Stimulated activated CD4-positive, alpha-beta T cell treated with anti-CD3 and anti-CD28 coated beads, Interleukin-12 subunit alpha, Interleukin-12 subunit beta, amount 100 ng/mL, for 24 hours (primary cell): ENCODE results near the gene CEP63.

Experiments
- DNase-seq, 2 experiments: peaks; one replicate each; pipeline ENCODE4 v3.0.0-alpha.2; 2020; ENCODE audit warnings: low read depth in 2 of 2

Gene CEP63

DNA sequence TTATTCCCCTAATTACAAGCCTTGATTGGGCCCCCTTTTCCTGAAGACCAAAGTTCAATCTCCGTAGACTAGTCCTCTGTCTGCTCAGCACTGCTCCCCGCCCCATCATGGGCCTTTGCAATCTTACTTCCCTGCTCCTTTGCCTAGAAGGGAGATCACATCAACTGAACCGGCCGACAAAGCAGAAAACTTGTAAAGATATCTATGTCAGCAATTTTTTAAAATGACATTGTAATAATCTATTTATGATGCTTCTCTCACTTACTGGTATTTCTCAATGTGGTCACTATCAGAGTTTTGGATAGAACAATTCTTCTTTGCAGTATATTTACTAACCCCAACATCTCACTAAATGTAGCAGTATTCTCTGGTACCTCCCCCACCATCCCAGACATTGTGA is 17.3 kb upstream of the CEP63 start:
- no peak for DNase-seq

DNA sequence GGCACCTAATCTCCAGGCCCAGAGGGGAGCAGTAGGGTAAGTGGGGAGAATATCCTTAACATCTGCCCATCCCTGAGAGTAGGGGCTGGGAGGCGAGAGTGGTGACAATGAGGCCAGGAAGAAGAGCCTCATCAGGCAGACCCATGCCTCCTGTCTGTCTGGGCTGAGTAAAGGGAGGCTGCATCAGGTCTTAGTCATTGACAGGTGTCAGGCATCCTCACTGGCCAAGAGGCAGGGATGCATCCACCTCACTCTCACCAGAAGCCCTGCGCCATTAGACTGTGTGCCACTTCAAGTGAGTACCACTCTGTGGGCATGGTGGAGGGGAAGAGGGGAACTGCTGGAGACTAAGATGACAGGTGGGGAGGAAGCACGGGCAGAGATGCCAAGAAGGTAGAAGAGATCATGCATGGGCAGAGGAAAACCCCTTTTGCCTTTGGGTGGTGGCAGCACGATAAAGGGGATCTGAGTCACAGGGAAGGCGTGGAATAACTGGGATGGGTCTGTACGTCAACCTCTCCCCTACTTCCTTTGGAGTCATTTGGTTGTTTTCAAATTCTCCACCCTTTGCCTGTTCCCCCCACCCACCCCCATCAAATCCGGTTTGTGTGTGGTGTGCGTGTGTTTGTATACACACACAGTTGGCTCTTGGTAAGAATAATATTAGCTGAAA is 14.2 kb upstream of the CEP63 start:
- no peak for DNase-seq

DNA sequence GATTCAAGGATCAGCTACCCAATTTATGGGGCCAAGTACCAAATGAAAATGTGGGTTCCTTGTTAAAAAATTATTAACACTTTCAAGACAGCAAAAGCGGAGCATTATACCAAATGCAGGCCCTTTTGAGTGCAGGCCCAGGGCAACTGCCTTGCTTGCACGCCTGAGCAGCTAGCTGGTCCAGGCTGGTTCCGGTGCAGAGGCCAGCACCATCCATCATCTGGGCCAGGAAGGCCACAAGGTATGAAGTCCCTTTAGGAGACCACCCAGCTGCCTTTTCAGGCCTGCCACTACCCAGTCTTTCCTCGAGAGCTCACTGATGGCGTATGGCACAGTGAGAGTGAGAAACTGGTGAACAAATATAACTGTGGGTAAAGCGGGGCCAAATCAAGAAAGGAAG is 13.0 kb upstream of the CEP63 start:
- no peak for DNase-seq

DNA sequence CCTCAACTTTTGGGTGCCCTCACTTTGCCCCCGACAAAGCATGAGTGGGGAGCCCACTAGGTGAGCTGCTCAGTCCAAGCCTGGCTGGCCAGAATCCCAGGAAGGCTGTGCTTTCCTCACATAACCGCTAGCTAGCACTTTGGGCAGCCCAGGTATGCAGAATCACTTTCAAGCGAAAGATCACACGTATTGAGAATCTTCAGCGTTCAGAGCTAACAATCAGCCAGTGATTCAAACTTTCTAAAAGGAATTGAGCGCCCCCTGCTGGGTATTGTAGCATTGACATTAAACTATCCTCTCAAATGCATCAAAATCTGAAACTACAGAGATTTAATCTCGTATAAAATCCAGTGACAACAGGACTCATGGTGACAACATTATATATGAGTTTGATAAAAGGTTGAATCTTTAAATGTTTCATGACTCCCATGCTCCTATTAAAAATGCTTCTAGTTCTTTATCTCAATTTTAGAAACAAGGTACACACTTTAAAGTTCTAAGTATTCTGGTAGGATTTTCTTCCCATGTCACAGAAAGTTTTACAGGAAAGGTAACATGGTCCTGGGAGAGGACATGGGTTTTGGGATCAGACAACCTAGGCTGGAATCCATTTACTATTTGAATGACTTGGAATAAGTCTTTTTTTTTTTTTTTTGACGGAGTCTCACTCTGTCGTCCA is 11.8 kb upstream of the CEP63 start:
- DNase-seq, result peak; percentile 52 to 78

DNA sequence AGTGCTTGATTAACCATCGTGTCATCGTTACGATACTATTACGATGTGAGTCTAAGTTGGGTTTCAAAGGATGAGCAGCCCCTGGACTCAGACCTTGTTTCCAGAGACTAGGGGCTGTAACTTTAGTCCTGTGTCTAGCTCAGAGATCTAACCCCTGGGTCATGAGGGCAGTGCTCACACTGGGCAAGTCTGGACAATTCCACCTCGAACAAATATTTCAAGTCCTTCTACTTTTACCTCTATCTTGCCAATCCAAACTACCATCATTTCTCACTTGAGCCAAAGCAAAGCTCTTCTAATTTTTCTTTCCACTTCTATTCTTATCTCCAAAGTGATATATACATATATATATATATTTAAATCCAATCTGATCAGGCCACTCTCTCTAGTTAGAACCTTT is 10.9 kb upstream of the CEP63 start:
- no peak for DNase-seq

DNA sequence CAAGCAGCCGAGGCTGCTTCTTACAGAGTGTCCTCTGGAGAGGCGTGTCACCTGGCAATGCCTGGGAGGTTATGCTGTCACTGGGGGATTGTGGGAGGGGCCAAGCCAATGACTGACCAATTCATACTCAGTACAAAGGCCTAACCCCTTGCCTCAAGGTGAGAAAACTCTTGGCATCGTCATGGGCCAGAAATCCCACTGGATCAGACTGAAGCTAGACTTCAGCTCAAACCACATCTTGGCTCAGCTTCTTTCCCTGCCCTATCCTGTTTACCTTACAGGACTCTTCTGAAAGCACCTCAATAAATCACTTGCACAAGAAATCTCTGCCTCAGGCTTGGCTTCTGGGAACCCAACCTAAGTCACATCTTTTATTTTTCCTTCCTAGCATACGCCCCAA is 9.6 kb upstream of the CEP63 start:
- DNase-seq, result no peak

DNA sequence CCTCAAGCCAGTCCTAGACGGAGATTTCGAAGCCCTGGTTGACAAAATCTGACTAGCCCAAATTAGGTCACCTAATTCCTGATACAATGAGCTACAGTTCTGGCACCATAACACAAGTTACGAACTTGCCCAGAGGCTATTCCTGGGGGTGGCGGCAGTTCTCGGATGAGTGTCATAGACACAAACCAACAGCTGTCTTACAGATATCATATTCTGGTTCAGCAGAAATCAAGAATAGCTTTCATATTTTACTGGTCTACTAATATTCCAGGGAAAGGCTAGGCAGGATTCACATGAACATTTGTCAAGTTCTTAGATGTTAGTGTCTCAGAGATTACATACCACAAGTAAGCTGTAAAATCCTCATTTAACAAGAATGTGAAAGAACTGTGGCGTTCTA is 8.9 kb upstream of the CEP63 start:
- no peak for DNase-seq

DNA sequence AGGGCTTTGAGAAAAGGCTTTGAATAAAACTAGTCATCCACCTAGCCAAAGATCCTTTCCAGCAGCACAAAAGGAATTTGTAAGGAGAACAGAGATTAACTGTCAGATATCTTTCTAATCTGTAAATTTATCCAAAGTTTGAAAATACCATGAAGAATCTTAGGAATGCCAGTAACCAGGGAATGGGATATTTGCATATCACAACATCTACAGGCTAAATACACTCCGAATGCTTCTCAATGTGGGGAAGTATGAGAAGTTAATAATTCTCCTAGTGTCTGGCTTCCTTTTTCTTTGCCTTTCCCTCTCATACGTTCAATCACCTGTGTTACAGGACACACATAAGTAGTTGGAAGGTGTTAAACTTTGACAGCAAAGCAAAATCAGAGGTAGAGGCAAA is 7.9 kb upstream of the CEP63 start:
- no peak for DNase-seq

DNA sequence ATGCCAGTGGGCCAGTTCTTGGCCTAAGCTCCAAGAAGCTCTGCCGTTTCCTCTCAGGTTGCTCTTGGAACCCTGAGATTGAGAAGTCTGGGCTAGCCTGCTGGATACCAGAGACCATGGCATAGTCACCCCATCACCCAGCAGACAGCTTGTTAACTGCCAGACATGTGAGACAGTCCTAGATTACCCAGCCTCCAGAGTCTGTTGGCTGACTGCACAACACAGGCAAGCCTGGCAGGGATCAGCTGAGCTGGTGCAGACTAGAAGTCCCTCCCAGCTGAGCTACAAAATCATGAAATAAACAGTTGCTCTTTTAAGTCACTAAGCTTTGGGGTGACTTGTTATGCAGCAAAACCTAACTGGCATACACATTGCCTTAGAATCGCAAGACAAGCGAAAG is 5.3 kb upstream of the CEP63 start:
- DNase-seq, result no peak

DNA sequence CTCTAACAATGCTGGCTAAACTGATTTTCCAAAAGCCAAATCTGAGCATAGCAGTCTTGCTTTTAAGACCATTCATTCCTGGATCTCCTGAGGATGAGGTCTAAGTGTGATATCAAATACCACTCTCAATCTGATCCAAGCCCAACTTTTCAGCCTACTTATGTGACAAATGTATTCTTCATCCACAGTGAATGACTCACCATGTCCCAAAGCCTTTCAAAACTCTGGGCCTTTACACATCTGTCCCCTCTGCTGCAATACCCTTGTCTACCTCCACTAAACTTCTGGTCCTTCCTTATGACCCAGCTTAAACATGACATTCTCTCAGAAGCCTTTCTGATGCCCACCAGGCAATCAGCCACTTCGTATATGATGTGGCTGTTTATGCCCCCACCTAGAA is 4.7 kb upstream of the CEP63 start:
- no peak for DNase-seq

DNA sequence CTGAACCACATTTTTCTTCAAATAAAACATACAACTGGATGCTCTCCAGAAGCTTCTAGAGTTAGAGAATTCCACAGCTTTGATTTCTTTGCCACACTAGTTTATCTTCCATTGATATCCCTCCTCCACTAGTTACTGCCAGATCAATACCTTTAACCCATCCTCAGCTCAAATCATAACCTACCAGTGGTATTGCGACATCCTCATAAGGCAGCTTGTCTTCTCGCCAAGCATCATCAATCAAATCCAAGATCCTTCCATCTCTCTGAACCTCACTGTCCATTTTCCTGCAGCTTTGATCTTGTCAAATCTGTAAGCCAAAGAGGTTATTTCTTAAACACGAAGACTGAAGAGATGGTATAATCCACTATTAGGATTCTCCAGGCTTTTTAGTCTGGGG is 3.2 kb upstream of the CEP63 start:
- no peak for DNase-seq

DNA sequence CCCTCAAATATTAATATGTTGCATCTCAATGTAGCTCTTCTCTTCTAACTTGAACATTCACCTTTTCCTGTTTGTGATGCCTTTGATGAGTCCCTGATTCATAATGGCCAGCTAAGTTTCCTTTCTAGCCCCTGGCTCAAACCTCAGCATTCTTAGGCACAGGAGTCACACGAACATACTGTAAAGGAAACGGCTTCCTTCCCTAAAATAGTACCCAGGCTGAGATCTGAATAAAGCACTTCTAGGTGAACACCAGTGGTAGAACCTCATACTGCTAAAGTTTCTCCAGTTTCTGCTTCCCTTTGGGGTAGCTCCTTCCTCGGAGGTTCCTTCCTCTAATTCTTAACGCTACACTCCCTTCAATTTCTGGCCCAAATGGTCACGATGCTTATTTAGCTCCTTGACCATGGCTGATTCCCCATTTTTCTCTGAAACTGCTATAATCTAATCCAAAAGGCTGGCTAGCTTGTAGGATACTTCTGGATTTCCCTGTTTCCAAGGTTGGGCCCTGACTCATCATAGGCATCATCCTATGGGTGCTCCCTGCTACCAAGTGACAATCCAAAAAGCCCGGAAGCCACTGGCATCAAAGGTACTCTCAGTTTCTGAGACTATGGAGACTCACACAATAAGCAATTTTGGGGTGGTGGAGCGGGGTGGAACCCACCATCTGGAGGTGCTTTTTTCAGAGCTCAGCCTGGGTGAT is 2.5 kb upstream of the CEP63 start:
- no peak for DNase-seq

DNA sequence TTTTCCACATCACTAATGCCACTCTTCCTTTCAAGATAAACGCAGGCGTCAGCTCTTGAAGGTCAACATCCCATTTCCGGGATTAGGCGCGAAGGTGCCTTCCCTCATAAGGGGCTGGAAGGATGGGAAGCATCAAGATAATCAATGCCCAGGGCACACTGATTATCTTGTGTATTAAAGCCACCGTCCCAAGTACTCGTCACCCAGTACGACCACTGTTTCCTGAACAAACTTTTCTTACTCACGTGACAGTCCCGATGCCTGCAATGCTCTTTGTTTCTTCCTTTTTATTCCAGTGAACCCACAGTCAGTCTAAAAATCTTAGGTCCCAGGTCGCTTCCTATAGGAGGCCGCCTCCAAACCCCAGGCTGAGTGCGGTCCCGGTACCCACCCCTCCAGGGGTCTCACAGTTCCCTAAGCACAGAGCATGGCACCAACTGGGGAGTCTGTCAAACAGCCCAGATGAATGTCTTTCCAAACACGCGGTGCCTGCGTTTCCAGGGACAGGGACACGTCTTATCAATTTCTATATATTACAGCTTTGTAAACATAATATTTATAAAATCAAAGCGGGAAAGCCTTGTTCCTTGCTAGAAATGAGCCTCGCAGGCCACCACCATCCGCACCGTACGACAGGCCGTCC is 661 bp upstream of the CEP63 start:
- DNase-seq, result peak in 1 of 2 experiments; percentile 83

DNA sequence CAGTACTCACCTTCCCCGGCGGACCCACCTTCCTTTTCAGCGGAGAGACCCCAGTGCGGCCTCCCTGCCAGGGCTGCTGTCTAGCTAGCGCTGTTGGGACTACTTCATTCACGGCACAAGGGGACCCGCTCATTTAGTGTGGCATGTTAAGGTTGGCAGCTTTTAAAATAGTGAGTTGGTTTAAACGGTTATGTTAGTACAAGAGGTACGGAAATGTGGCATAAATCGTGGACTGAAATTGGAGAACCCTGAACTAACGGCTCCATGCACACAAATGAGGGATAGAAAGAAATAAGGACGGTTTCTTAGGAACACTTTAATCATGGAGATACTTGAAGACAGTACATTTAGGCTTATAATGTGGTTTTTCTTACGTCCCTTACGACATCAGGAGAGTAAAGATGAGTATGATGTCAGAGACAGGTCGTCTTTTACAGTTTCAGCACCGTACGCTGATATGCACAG is 752 bp downstream of the CEP63 start:
- no peak for DNase-seq

DNA sequence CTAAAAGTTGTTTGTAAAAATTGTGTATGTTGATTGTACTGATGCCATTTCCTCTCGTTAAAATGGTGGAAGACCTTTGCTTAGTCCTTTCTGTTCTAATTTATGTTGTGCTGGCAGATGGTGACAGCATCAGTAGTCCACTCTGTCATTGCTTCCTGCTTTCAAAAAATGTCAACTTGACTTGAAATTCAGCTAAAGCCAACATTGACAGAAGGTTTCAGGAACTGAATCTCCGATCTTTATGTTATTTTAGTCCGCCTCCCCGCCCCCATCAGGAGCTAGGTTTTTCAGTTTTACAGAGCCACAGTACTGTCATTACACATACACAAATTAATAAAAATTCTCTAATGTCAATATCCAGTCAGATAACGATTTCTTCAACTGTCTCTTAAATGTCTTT is 1.5 kb downstream of the CEP63 start:
- DNase-seq, result no peak

DNA sequence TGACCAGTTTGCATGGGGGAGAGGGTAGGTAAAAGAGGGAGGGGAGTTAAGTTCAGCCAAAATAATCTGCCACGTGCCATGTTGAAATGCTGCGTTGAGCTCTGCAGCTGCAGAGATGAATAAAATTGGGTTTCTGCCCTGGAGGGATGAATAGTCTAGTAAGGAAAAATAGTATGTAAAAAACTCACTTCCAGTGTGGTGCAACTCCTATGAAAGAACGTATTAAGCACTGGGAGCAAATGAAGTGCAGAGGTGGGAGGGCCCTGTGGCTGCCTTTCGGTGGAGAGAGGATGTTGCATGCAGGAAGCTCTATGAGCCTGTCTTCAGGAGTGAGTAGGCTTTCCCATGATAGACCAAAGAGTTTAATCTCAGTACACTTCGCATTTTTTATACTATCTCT is 8.6 kb downstream of the CEP63 start:
- no peak for DNase-seq

DNA sequence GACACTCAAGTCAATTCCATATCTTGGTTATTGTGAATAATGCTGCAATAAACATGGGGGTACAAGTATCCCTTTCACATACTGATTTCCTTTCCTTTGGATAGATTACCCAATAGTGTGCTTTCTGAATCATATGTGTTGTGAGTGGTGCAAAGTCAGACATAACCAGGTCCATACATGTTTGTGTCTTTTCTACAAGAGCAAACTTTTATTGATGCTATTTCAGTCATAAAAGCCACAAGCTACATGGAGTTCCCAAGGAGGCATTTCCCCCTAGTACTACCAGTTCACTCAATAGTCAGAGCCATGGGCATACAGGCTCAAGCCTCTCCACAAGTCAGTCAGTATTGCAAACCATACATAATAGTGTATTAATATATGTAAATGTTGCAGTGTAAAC is 10.1 kb downstream of the CEP63 start:
- no peak for DNase-seq

DNA sequence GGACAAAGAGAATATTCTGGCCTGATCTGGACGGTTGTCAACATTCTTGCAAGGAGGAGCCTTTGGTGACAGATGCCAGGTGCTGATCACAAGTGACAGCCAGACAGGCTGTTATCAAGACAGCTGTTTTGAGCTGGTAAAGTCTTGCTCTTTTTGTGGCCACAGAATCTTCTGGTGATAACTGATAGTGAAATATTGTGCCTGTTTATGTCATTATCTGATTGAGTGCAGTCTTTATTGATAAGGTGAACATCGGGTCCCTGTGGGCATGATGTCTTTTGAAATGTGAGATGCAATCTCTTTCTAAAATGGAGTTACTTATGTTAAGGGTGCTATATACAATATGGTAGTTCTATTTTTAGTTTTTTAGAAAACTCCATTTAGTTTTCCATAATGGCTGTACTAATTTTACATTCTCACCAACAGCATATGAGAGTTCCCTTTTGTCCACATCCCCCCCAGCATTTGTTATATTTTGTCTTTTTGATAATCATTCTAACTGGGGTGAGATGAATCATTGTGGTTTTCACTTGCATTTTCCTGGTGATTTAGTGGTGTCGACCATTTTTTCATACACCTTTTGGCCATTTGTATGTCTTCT is 10.7 kb downstream of the CEP63 start:
- DNase-seq, result no peak

DNA sequence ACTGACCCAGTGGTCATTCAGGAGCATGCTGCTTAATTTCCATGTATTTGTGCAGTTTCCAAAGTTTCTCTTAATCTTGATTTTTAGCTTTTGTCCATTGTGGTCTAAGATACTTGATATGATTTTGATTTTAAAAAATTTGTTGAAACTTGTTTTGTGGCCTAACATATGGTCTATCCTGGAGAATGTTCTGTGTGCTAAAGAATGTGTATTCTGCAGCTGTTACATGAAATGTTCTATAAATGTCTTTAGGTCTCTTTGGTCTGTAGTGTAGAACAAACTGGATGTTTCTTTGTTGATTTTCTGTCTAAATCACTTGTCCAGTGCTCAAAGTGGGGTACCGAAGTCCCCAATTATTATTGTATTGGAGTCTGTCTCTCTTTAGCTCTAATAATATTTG is 17.4 kb downstream of the CEP63 start:
- no peak for DNase-seq

DNA sequence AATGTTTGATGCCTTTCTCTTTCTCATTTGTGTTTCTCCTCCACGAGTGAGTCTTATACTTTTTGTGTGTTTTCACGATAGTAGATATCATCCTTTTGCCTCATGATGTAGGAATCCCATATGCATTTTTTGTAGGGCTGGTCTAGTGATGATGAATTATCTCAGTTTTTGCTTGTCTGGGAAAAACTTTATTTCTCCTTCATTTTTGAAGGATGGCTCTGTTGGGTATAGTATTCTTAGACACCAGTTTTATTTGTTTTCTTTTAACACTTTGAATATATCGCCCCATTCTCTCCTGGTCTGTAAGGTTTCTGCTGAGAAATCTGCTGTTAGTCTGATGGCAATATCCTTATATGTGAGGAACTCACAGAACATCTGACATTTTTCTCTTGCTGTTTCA is 18.3 kb downstream of the CEP63 start:
- DNase-seq, result no peak

DNA sequence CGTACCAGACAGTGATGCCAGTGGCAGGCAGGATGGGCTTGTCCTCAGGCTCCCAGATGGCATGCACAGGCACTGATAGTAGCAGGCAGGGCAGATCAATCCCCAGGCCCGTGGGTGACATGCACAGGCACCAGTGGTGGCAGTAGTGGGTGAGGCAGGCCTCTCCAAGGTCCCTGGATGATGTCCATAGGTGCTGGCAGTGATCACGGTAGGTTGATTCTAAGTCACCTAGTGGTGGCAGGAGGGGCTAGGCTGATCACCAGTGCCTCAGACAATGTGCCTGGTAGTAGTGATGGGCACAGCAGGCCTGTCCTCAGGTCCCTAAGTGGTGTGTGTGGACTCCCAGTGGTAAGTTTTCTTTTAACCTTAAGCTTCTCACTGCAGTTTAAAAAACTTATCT is 19.6 kb downstream of the CEP63 start:
- DNase-seq, result no peak

DNA sequence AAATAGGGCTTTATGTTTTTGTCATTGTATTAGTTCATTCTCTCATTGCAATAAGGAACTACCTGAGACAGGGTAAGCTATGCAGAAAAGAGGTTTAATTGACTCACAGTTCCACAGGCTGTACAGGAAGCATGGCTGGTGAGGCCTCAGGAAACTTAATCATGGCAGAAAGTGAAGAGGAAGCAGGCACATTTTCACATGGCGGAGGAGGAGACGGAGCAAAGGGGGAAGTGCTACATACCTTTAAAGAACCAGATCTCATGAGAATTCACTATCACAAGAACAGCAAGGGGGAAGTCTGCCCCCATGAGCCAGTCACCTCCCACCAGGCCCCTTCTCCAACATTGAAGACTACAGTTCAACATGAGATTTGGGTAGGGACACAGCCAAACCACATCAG is 25.6 kb downstream of the CEP63 start:
- no peak for DNase-seq
